ENCODE results near the gene AGAP2.

AGAP2 gene

DNA sequence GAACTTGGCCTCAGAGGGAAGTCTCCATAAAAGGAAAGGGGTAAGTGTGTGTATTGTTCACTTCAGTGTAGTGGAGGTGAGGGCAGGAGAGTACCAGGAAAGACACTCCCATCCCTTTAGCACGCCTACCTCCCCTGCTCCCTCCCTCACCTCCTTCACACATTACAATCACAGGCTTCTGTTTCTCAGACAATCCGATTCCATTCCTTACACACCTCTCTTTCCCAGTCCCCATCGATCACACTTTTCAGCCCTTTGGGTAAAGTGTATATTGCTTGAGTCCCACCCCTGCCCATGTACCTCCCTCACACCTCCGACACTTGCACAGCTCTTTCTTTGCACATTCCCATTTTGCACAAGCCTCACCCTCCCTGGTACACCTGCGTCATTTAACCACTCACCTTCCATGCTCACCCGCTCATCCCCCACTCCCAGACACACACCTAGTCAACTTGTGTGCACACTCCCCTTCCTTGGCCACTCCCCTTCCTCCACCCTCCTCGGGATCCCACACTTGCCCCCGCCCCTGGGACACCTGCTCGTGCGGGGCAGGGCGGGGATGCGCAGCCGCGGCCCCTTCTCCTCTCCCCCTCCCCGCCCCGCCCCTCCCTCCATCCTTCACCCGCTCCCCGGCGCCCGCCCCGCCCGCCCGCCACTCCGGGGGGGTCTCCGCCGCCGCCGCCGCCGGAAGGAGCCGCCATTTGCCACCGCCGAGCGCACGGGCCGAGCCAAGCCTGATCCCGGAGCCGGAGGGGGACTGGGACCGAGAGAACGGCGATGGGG, 16.1 kb upstream of the AGAP2 start, which contains the start of gene MARCHF9 (continued):
- TF ChIP-seq ZNF2 (tag by site-specific recombination; IDR thresholded peaks at IDR 0.05), result peak; percentile 89
- no peak for TF ChIP-seq PRDM4 (tag by site-specific recombination; IDR thresholded peaks at IDR 0.05)
- no peak for TF ChIP-seq ZNF791 (tag by site-specific recombination; IDR thresholded peaks at IDR 0.05)
- no peak for TF ChIP-seq ZNF660 (tag by site-specific recombination; IDR thresholded peaks at IDR 0.05)
- TF ChIP-seq ZNF398 (tag by site-specific recombination; IDR thresholded peaks at IDR 0.05), result peak; percentile 89
- TF ChIP-seq PRDM6 (tag by site-specific recombination; IDR thresholded peaks at IDR 0.05), result no peak
- TF ChIP-seq KLF9 (tag by site-specific recombination; IDR thresholded peaks at IDR 0.05; ENCODE audit: low read depth), result peak; percentile 88
- peak; percentile 87 for TF ChIP-seq SCRT2 (tag by site-specific recombination; IDR thresholded peaks at IDR 0.05)
- peak; percentile 98 for TF ChIP-seq ZBTB17 (tag by site-specific recombination; IDR thresholded peaks at IDR 0.05)
- no peak for TF ChIP-seq ZNF830 (tag by site-specific recombination; IDR thresholded peaks at IDR 0.05; ENCODE audit: low read depth)
- 0 out of 2 replicates have a peak, but pooled peaks have one; percentile 54 for TF ChIP-seq ZNF24 (tag by site-specific recombination; IDR thresholded peaks at IDR 0.05)
- peak; percentile 58 for TF ChIP-seq YY2 (tag by site-specific recombination; IDR thresholded peaks at IDR 0.05)
- TF ChIP-seq ZFP37 (tag by site-specific recombination; IDR thresholded peaks at IDR 0.05), result no peak
- no peak for TF ChIP-seq ZBTB49 (tag by site-specific recombination; IDR thresholded peaks at IDR 0.05; ENCODE audit: low read depth)
- TF ChIP-seq, protein P1, sequence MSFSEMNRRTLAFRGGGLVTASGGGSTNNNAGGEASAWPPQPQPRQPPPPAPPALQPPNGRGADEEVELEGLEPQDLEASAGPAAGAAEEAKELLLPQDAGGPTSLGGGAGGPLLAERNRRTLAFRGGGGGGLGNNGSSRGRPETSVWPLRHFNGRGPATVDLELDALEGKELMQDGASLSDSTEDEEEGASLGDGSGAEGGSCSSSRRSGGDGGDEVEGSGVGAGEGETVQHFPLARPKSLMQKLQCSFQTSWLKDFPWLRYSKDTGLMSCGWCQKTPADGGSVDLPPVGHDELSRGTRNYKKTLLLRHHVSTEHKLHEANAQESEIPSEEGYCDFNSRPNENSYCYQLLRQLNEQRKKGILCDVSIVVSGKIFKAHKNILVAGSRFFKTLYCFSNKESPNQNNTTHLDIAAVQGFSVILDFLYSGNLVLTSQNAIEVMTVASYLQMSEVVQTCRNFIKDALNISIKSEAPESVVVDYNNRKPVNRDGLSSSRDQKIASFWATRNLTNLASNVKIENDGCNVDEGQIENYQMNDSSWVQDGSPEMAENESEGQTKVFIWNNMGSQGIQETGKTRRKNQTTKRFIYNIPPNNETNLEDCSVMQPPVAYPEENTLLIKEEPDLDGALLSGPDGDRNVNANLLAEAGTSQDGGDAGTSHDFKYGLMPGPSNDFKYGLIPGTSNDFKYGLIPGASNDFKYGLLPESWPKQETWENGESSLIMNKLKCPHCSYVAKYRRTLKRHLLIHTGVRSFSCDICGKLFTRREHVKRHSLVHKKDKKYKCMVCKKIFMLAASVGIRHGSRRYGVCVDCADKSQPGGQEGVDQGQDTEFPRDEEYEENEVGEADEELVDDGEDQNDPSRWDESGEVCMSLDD (tag by site-specific recombination; IDR thresholded peaks at IDR 0.05), result peak; percentile 97
- peak; percentile 76; the same call in 1 of the 2 replicates for TF ChIP-seq ZNF391 (tag by site-specific recombination; IDR thresholded peaks at IDR 0.05; ENCODE audit: borderline replicate concordance, low read depth)
- TF ChIP-seq ZBTB8A (tag by site-specific recombination; IDR thresholded peaks at IDR 0.05), result peak; percentile 51; the same call in 1 of the 2 replicates
- TF ChIP-seq, protein P2, sequence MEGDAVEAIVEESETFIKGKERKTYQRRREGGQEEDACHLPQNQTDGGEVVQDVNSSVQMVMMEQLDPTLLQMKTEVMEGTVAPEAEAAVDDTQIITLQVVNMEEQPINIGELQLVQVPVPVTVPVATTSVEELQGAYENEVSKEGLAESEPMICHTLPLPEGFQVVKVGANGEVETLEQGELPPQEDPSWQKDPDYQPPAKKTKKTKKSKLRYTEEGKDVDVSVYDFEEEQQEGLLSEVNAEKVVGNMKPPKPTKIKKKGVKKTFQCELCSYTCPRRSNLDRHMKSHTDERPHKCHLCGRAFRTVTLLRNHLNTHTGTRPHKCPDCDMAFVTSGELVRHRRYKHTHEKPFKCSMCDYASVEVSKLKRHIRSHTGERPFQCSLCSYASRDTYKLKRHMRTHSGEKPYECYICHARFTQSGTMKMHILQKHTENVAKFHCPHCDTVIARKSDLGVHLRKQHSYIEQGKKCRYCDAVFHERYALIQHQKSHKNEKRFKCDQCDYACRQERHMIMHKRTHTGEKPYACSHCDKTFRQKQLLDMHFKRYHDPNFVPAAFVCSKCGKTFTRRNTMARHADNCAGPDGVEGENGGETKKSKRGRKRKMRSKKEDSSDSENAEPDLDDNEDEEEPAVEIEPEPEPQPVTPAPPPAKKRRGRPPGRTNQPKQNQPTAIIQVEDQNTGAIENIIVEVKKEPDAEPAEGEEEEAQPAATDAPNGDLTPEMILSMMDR (tag by site-specific recombination; IDR thresholded peaks at IDR 0.05), result no peak
- no peak for TF ChIP-seq ZNF624 (tag by site-specific recombination; IDR thresholded peaks at IDR 0.05)
- TF ChIP-seq ZNF280C (tag by site-specific recombination; IDR thresholded peaks at IDR 0.05), result no peak
- no peak for TF ChIP-seq ZNF626 (tag by site-specific recombination; IDR thresholded peaks at IDR 0.05)
- TF ChIP-seq ZNF394 (tag by site-specific recombination; IDR thresholded peaks at IDR 0.05; ENCODE audit: borderline replicate concordance), result no peak; the same call in 1 of the 2 replicates
- TF ChIP-seq GLI4 (tag by site-specific recombination; IDR thresholded peaks at IDR 0.05), result no peak
